Activated CD8-positive, alpha-beta T cell treated with anti-CD3 and anti-CD28 coated beads, Interleukin-2, amount 10 ng/mL, durations not matched to agents 7 days and 5 days (primary cell): ENCODE results near the gene CEP112. TPM values are rescaled to one million over a fixed set of nuclear protein-coding genes. Genes with fewer than 3 reads are reported as not detected.

ENCODE experiments used
- ATAC-seq: fragments of 150-1000 bp; cut with Tn5 transposase; one replicate; pipeline ENCODE4 v1.10.0; 2021; ENCODE audit warnings: moderate library complexity
- CTCF ChIA-PET: fragments of 350-600 bp; sonication (Branson Sonifier 250); formaldehyde crosslinking; loops from one replicate; lab custom pipeline; 2021; ENCODE audit warnings: antibody characterized with exemption; lab: Charles Lee
- POLR2A ChIA-PET: fragments of 350-600 bp; sonication (Branson Sonifier 250); formaldehyde crosslinking; loops from one replicate; lab custom pipeline; 2021; ENCODE audit warnings: antibody characterized with exemption; lab: Charles Lee
- DNase-seq: peaks from one replicate; pipeline ENCODE4 v3.0.0-alpha.2; 2020
- H3K27ac Mint-ChIP-seq: one replicate; pipeline ENCODE4 v1.8.0; 2021; ENCODE audit warnings: mild to moderate bottlenecking, mixed read lengths
- H3K27me3 Mint-ChIP-seq: one replicate; pipeline ENCODE4 v1.8.0; 2021; ENCODE audit warnings: low read depth, mixed read lengths
- H3K36me3 Mint-ChIP-seq: one replicate; pipeline ENCODE4 v1.8.0; 2021; ENCODE audit warnings: low read depth, mixed read lengths
- H3K4me1 Mint-ChIP-seq: one replicate; pipeline ENCODE4 v1.8.0; 2021; ENCODE audit warnings: low read depth, mixed read lengths
- H3K4me3 Mint-ChIP-seq: one replicate; pipeline ENCODE4 v1.8.0; 2021; ENCODE audit warnings: mild to moderate bottlenecking, mixed read lengths
- H3K9me3 Mint-ChIP-seq: one replicate; pipeline ENCODE4 v1.8.0; 2022; ENCODE audit warnings: mixed read lengths; ENCODE audit not compliant: insufficient read depth
- total RNA-seq, 2 experiments: library from RNA; stranded (reverse); gene quantifications; one replicate each; pipeline ENCODE4 v1.2.3, GENCODE V29; 2021

Gene CEP112
- total RNA-seq, 2 experiments from 2014 or later, result 2.3 to 2.7 TPM

DNA sequence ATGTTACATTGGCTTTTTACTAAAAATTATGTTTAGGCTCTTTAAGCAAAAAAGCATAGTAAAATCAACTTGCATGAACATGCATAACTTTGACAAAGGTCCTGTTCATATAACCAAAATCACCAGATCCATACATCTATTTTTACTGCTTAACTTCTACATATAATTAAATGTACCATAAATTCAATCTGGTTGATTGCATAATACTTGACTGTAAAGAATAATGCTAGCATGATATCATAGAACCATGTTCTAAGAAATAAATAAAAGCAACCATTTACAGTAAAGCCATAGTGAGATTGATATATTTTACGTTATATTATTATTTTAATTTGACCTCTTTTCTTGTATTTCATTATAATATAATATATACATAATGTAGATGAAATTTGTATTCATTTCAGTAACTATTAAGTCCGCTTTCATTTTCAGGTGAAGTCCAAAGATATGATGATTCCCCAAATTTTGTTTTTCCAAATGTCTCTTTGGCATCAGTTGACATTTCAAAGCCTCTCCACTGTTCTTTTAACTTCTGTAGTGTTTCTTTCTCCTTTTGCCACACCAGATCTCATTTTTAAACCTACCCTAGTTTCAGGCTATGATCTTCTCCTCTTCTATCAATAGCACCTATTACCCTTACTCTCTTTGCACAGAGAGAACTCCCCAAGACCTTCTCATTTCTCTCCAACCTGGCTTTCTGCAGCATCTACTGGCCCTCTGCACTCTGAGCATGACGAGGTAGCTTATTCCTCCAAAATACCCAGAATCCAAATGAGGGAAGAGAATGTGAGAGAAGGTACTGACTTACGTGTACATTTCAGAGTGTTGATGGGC, 35.5 kb upstream of the CEP112 start:
- H3K36me3 Mint-ChIP-seq, result no peaks in the 10 kb centered on the region
- ATAC-seq (no peak), DNase-seq (no peak)
- H3K4me1 Mint-ChIP-seq, result no peaks in the 10 kb centered on the region
- no peak overlapping the region for H3K27ac Mint-ChIP-seq
- H3K27me3 Mint-ChIP-seq, result peaks cover 19% of the 10 kb centered on the region
- no peaks in the 10 kb centered on the region for H3K9me3 Mint-ChIP-seq
- ChIA-PET POLR2A (no interaction called here), CTCF (no interaction called here)
- H3K4me3 Mint-ChIP-seq, result no peak overlapping the region

DNA sequence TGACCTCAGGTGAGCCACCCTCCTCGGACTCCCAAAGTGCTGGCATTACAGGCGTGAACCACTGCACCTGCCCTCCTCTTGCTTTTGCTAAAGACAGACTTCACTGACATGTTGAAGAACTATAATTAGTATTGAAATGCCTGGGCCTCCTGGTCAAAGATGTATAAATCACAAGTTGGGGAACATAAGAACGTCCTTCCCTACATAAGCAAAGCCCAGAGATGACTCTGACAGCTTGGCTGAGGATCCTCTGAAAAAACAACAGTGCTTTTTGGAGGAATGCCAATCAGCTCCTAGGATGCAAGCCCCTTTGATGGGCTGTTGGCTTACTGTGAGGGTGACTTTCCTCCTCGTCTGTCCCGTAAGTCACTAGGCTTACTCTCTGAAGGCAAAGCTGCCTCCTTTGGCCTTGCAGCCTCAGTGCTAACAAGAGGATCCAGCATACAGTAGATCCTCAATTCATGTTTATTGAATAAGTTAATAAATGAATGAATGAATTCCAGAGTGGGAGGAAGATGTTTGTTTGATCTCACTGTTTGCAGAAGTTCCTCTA, 30.9 kb upstream of the CEP112 start:
- Mint-ChIP-seq H3K4me3 (no peak overlapping the region), H3K27ac (no peak overlapping the region), H3K4me1 (no peaks in the 10 kb centered on the region), H3K27me3 (peaks cover 16% of the 10 kb centered on the region), H3K9me3 (no peaks in the 10 kb centered on the region), H3K36me3 (no peaks in the 10 kb centered on the region)
- POLR2A ChIA-PET, result no interaction called here
- CTCF ChIA-PET, result no interaction called here
- DNase-seq (no peak), ATAC-seq (no peak)

DNA sequence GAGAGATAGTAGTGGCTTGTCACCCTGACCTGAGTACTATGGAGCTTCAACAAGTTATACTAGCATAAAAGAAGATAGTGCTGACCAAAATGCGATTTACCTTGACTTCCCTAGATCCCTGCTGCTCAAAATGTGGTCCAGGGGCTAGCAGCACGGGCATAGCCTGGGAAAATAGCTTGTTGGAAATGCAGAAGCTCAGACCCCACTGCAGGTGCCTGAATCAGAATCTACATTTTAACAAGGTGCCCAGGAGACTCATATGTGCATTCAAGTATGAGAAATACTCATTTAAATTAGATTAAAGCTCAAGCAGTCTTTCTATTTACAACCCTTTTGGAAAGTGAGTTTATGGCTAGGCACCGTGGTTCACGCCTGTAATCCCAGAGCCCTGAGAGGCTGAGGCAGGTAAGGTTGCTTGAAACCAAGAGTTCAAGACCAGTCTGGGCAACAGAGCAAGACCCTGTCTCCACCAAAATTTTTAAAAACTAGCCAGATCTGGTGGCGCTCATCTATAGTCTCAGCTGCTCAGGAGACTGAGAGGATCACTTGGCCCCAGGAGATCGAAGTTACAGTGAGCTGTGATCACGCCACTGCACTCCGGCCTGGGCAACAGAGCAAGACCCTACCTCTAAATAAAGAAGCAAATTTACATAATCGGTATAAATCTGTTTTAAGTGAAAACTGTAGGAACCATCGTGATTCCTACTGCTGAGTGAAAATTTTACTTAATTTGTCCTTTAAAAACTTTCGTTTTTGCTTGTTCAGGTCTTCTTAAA, 30.0 kb upstream of the CEP112 start:
- no peak for DNase-seq
- peaks cover 13% of the 10 kb centered on the region for H3K27me3 Mint-ChIP-seq
- CTCF ChIA-PET, result no interaction called here
- no peak for ATAC-seq
- no peaks in the 10 kb centered on the region for H3K4me1 Mint-ChIP-seq
- no peak overlapping the region for H3K4me3 Mint-ChIP-seq
- POLR2A ChIA-PET, result no interaction called here
- no peaks in the 10 kb centered on the region for H3K36me3 Mint-ChIP-seq
- no peak overlapping the region for H3K27ac Mint-ChIP-seq
- no peaks in the 10 kb centered on the region for H3K9me3 Mint-ChIP-seq

DNA sequence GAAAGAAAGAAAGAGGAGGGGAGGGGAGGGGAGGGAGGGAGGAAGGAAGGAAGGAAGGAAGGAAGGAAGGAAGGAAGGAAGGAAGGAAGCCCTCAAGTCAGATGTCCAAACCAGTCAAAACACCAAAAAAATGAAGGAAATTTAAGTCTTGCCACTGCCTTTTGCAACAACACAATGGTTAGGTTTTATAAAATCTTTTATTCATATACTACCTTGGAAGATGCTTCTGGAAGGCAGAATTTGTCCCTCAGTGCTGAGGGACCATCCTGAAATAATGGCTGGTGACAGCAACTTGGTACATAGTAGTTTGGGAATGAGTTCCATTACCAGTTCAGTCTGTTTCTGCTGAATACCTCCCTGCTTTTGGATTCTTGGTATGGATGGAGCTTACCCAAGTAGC, 29.4 kb upstream of the CEP112 start:
- no peak for DNase-seq
- Mint-ChIP-seq H3K4me3 (no peak overlapping the region), H3K36me3 (no peaks in the 10 kb centered on the region), H3K27me3 (peaks cover 16% of the 10 kb centered on the region), H3K27ac (no peak overlapping the region), H3K4me1 (no peaks in the 10 kb centered on the region), H3K9me3 (no peaks in the 10 kb centered on the region)
- ATAC-seq, result no peak
- CTCF ChIA-PET, result no interaction called here
- POLR2A ChIA-PET, result no interaction called here

DNA sequence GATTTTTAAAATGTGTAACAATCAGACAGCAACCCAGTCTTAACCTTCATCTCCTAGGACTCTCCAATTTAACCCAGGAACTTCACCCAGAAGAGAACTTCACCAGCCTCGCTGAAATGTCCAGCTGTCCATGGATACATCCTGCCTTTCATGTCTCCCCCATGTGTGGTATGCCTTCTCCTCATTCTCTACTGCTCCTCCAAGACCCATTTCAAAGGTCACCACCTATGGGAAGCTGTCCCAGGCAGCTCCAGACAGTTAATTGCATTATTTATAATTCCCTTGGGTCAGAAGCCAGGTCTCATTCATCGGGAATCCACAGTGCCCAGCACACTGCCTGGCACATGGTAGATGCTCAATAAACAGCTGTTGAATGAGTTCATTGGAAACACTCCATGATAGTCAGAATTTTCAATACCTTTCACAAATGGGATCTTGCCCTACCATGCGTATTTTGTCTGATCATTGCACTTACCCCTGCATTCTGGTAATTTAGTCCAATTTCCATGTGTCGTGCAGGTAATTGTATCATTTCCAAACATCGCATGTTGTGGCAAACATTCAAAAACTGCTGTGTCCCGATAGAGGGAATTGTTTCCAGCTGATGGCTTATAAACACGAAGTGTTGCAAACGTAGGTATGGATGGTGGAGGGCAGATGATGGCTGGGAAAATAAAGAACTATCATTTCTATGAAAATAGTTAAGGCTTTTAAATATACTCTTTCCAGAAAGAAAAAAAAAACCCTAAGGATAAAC, 28.3 kb upstream of the CEP112 start:
- no peaks in the 10 kb centered on the region for H3K4me1 Mint-ChIP-seq
- H3K9me3 Mint-ChIP-seq, result no peaks in the 10 kb centered on the region
- no peak overlapping the region for H3K4me3 Mint-ChIP-seq
- no peak overlapping the region for H3K27ac Mint-ChIP-seq
- ATAC-seq (no peak), DNase-seq (no peak)
- CTCF ChIA-PET, result no interaction called here
- no peaks in the 10 kb centered on the region for H3K36me3 Mint-ChIP-seq
- peaks cover 21% of the 10 kb centered on the region for H3K27me3 Mint-ChIP-seq
- POLR2A ChIA-PET, result no interaction called here

DNA sequence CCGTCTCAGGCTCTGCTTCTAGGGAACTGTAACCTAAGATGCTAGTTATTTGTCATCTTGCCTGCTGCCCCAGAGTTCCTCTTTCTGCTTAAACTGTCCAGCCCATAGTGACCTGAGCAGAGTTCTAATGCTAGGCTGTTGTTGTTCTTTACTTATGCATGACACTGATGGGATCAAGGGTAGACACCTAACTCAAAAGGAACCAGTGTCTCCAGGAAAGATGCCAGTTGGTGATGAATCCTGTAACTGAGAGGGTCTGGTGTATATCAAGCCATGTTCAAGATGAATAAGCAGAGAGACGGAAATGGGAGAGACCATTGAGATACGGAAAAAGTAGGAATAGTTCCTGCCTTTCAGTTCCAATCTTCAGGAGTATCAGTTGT, 23.6 kb upstream of the CEP112 start:
- POLR2A ChIA-PET, result no interaction called here
- DNase-seq, result no peak
- no peak overlapping the region for H3K27ac Mint-ChIP-seq
- peaks cover 32% of the 10 kb centered on the region for H3K27me3 Mint-ChIP-seq
- no peak for ATAC-seq
- CTCF ChIA-PET, result no interaction called here
- H3K9me3 Mint-ChIP-seq, result no peaks in the 10 kb centered on the region
- no peaks in the 10 kb centered on the region for H3K4me1 Mint-ChIP-seq
- H3K36me3 Mint-ChIP-seq, result no peaks in the 10 kb centered on the region
- H3K4me3 Mint-ChIP-seq, result no peak overlapping the region

DNA sequence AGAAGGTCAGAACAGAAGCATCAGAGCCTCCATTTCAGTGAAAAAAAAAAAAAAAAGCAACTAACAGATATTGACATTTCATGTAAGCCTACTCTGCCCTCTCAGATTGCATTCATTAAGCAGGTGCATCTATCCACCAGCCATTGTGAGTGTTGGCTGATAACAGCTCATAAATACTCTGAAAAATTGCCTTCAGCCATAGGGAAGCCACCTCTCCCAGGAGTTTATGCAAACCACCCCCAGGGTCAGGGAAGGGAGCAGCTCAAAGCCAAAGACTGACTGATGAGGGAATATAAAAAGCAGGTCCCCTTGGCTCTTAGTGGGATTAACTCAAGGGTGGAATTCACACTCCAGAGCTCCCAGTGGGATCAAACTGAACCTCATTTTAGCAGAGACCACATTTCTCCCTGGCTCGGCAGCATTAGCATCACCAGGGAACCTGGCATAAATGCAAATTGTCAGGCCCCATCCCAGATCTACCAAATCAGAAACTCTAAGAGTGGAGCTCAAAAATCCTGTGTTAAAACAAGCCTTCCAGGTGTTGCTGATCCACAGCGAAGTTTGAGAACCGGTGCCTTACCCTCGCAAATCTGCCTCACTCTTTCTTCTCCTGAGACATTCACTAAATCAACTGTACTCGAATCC, 23.1 kb upstream of the CEP112 start:
- DNase-seq (no peak), ATAC-seq (no peak)
- ChIA-PET POLR2A (no interaction called here), CTCF (interaction anchor here (0.6 kb wide), 1 partner anchor 165 kb away, joined by 3 read pairs; no protein-coding TSS in a partner anchor)
- Mint-ChIP-seq H3K4me3 (no peak overlapping the region), H3K4me1 (no peaks in the 10 kb centered on the region), H3K9me3 (no peaks in the 10 kb centered on the region), H3K27ac (no peak overlapping the region), H3K27me3 (peaks cover 27% of the 10 kb centered on the region), H3K36me3 (no peaks in the 10 kb centered on the region)

DNA sequence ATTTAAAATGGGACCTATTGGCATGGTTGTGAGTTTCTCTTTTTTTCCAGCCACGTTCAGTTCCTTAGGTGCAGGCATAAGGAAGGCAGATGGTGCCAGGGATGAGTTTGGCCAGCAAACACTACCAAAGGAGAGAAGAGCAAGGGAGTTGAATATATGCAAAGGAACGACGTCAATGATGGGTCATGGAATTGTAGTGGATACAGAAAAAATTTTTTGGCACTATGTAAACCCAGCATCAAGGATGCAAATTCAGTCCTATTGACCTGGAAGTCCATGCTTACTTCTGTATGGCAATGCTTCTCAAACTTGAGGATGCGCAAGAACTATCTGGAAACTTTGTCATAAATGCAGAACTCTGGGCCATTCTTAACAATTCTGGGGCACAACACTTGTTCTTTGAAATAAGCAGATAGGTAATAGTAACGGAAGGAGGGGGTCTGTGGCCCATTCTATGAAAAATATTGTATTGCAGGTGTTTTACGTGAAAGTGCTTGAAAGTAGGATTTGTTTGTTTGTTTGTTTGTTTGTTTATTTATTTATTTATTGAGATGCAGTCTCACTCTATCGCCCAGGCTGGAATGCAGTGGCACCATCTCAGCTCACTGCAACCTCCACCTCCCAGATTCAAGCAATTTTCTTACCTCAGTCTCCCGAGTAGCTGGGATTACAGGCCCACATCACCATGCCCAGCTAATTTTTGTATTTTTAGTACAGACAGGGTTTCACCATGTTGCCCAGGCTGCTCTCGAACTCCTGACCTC, 19.3 kb upstream of the CEP112 start:
- H3K4me1 Mint-ChIP-seq, result no peaks in the 10 kb centered on the region
- peaks cover 20% of the 10 kb centered on the region for H3K27me3 Mint-ChIP-seq
- no peak overlapping the region for H3K27ac Mint-ChIP-seq
- no peaks in the 10 kb centered on the region for H3K9me3 Mint-ChIP-seq
- ChIA-PET POLR2A (no interaction called here), CTCF (no interaction called here)
- ATAC-seq (no peak), DNase-seq (no peak)
- no peaks in the 10 kb centered on the region for H3K36me3 Mint-ChIP-seq
- H3K4me3 Mint-ChIP-seq, result no peak overlapping the region

DNA sequence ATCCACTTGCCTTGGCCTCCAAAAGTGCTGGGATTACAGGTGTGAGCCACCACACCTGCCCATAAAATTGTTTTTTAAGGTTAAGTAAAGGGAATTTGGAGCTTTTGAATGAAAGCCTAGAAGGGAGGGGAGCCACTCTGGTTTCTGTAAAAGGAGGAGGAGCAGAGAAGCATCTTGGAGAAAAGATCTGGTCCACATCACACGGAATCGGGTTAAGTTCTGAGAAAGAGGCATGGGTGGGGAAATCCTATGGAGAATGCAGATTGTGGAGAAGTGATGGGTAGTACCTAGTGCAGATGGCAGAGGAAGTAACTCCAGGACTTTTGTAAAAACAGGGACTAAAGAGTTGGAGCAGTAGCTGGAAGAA, 18.3 kb upstream of the CEP112 start:
- DNase-seq (no peak), ATAC-seq (no peak)
- Mint-ChIP-seq H3K4me1 (no peaks in the 10 kb centered on the region), H3K36me3 (no peaks in the 10 kb centered on the region), H3K27me3 (peaks cover 13% of the 10 kb centered on the region), H3K9me3 (no peaks in the 10 kb centered on the region), H3K4me3 (no peak overlapping the region), H3K27ac (no peak overlapping the region)
- ChIA-PET POLR2A (no interaction called here), CTCF (interaction anchor here (1.7 kb wide), 1 partner anchor 357 kb away, joined by 5 read pairs; no protein-coding TSS in a partner anchor)

DNA sequence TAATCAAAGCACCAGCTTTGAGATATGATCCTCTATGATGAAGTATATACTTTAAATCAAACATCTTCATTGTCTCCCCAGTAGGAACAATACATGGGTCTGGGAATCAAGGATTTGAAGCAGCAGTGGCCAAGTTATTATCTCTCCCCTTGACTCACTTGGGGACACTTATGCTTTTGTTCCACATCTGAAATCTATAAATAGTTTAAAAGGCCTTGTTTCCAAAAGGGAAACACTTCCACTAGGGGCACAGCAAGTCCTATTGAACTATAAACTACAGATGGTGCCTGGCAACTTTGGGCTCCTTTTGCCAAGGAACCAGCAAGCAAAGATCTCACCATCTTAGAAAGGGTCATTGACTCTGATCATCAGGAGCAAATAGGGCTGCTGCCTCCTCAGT, 16.0 kb upstream of the CEP112 start:
- Mint-ChIP-seq H3K9me3 (no peaks in the 10 kb centered on the region), H3K27me3 (peaks cover 5% of the 10 kb centered on the region), H3K4me3 (no peak overlapping the region), H3K4me1 (no peaks in the 10 kb centered on the region), H3K27ac (no peak overlapping the region), H3K36me3 (no peaks in the 10 kb centered on the region)
- ChIA-PET POLR2A (interaction anchor here (0.6 kb wide), 1 partner anchor 12 kb away, joined by 5 read pairs; no protein-coding TSS in a partner anchor), CTCF (no interaction called here)
- no peak for DNase-seq
- ATAC-seq, result no peak
